HFF-Myc (cell line): ENCODE measurements around the gene SEBOX.

Source experiments
- DNase-seq: peaks from one replicate; pipeline ENCODE4 v3.0.0-alpha.2; 2011; ENCODE audit warnings: low read depth; ENCODE audit errors: extremely low read depth
- H3K4me3 ChIP-seq: replicated peaks from 2 replicates; pipeline ENCODE4 v1.5.1; 2011; ENCODE audit warnings: low read depth, mild to moderate bottlenecking, control low read depth, low read length
- TF ChIP-seq, protein P1 (sequence below): IDR thresholded peaks from 2 replicates; pipeline ENCODE4 v1.5.1; 2012; ENCODE audit warnings: mild to moderate bottlenecking, low read depth, low read length, control low read depth; ENCODE audit errors: missing control alignments

SEBOX gene, protein sequence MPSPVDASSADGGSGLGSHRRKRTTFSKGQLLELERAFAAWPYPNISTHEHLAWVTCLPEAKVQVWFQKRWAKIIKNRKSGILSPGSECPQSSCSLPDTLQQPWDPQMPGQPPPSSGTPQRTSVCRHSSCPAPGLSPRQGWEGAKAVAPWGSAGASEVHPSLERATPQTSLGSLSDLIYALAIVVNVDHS

DNA sequence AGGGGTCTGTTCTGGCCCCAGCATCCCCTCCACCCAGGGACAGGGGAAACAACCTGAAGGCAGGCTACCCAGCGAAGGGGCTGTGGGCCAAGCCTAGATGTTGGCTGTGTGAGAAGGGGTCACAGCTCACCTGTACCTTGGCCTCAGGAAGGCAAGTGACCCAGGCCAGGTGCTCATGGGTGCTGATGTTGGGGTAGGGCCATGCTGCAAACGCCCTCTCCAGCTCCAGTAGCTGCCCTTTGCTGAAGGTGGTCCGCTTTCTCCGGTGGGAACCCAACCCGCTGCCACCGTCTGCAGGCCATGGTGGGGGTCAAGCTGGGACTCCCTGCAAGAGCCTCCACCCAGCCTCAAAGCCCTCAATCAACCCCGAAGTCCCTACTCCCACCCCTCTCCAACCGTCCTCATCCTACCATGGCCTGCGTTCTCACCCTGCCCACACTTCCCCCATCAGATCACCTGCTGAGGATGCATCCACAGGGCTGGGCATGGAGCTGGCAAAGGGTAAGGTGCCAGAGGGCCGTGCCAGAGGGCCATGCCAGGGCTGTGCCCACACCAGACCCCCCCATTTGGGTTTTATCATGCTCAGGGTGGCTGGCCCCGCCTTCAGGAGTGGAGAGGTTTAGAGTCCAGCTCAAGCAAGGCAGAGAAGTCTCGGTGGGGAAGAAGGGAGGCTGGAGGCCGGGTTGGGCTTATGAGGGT, at the start of gene SEBOX:
TSS of gene SEBOX (minus strand) at position 535 of the 699 bp plus-strand sequence. CDS start at position 487, 48 bp downstream.
- H3K4me3 ChIP-seq = no peak within 1 kb of the TSS
- no peak for DNase-seq
- TF ChIP-seq, protein P1, sequence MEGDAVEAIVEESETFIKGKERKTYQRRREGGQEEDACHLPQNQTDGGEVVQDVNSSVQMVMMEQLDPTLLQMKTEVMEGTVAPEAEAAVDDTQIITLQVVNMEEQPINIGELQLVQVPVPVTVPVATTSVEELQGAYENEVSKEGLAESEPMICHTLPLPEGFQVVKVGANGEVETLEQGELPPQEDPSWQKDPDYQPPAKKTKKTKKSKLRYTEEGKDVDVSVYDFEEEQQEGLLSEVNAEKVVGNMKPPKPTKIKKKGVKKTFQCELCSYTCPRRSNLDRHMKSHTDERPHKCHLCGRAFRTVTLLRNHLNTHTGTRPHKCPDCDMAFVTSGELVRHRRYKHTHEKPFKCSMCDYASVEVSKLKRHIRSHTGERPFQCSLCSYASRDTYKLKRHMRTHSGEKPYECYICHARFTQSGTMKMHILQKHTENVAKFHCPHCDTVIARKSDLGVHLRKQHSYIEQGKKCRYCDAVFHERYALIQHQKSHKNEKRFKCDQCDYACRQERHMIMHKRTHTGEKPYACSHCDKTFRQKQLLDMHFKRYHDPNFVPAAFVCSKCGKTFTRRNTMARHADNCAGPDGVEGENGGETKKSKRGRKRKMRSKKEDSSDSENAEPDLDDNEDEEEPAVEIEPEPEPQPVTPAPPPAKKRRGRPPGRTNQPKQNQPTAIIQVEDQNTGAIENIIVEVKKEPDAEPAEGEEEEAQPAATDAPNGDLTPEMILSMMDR = no peak

DNA sequence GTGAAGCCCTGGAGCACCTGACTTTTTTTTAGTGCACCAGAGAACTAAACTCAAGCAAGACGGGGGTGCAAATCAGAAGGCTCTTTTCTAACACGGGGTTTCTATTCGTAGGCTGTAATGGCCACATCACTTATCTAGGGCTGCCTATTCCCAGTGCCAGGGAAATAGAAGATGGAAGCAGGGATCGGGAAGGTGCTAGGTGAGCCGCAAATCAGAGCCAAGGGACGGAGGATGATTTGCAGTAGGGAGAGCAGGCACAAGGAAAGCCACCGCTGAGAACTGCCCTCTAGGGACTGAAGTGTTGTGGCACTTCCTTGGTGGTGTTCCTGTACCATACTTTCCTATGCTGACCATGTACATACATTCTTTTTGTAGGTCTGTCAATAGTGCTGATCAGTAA, 48.8 kb upstream of the SEBOX start:
- no peak overlapping the region for H3K4me3 ChIP-seq
- DNase-seq = no peak
- TF ChIP-seq, protein P1 = no peak

DNA sequence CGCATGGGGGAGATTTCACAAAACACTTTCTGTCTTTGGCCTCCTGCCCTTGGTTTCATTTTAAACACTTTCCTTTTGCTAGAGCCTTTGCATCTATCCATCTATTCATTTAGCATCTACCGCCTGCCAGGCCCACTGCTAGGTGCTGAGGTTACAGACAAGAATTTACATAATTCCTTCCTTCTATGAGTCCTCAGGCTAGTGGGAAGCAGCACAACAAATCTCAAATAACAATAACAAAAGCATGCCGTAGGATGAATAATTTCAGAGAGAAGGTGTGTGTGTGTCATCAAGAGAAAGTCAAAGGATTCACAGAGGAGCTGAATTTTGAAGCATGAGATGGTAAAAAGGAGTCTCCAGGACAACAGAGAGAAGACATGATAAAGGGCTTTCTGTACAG, 47.1 kb upstream of the SEBOX start:
- H3K4me3 ChIP-seq = no peak overlapping the region
- DNase-seq = no peak
- TF ChIP-seq, protein P1 = no peak

DNA sequence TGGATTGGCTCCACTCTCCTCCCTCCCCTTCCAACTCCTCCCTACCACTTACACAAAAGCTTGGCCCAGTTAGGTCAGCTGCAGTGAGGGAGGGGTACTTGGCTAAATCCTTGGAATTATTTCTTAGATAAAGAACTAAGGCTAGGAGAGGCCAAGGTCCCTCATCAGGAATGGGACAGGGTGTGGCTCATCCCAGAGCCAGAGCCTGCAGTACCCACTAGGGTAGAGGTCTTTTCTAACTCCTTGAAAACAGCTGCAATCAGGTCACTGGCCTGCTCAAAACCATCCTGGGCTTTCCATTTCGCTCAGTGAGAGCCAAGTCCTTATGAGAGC, 42.9 kb upstream of the SEBOX start:
- no peak for DNase-seq
- TF ChIP-seq, protein P1 = no peak
- no peak overlapping the region for H3K4me3 ChIP-seq

DNA sequence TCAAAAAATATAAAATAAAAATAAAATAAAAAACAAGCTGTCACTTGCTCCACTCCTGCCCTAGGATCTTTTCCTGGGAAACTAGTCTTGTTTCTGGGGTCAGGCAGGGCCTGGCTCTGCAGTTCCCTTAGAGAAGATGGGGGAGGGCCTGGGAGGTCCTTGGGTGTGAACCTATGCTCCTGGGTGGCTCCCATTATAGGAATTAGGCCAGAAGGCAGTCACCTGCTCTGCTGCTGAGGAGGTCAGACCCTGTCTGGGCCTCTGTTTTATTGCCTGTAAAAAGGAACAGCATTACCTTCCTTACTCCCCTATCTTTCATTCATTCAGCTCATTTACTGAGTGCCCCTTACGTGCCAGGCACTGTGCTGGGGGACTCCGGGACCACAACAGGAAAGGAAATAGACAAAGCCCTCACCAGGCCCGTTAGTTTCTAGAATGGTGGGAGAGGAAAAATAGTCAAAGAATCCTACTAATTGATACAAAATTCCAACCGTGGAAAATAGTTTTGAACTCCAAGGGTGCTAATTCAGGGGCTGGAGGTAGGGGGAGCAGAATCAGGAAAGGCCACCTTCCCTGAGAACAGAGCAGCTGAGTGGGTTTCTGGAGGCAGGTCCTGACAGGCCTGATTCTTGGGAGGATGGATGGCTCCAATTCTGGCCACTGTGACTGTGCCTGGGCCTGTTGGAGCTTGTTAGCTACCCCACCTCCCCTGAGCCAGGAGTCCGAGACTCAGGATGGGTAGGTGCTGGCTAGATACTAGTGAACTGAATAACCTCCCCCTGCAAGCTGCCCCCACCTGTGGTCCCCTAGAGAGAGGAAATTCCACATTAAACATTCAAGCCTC, 42.4 kb upstream of the SEBOX start:
- no peak overlapping the region for H3K4me3 ChIP-seq
- DNase-seq = no peak

DNA sequence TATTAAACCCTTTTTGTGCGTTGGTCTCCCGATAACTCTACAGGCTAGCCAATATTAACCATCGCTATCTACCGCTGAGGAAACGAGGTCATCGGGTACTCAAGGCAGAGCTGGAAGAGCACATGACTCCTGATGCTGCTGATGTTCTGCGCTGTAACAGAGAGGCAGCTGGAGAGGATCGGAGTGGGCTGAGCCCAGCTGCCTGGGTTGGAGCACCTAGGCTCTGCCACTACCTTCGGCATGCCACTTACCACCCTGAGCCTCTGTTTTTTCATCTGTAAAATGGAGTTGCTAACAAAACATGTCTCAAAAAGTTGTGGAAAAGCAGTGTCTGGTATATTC, 41.4 kb upstream of the SEBOX start:
- TF ChIP-seq, protein P1 = no peak
- DNase-seq = no peak
- peak overlapping the region; percentile 63 for H3K4me3 ChIP-seq

More for the DNA sequence above, 42.4 kb upstream of the SEBOX start:
- TF ChIP-seq, protein P1 = no peak
